Endodermal cell (in vitro differentiated cells): ENCODE data around the gene IFNA10. TPM values are rescaled to one million over a fixed set of nuclear protein-coding genes. Genes with fewer than 3 reads are reported as not detected.
A peak's percentile ranks its signal among the peaks of the same experiment; 100 is the strongest.
"Not testable (repeated sequence)": the region's sequence is repeated elsewhere in the genome, so short reads cannot be mapped to it uniquely, and the experiment has no call there.

Experiments
- DNase-seq: peaks from one replicate; pipeline ENCODE4 v3.0.0-alpha.2; 2017
- H3K27ac ChIP-seq: 2 replicates; pipeline ENCODE4 v1.5.1; 2013; ENCODE audit warnings: mild to moderate bottlenecking, low read depth, low read length, moderate library complexity
- H3K27me3 ChIP-seq: 2 replicates; pipeline ENCODE4 v1.6.1; 2013; ENCODE audit warnings: mild to moderate bottlenecking, low read length, moderate library complexity; ENCODE audit not compliant: insufficient read depth, control insufficient read depth, poor library complexity, severe bottlenecking
- H3K36me3 ChIP-seq: 2 replicates; pipeline ENCODE4 v1.7.0; 2013; ENCODE audit warnings: mild to moderate bottlenecking, low read length, moderate library complexity; ENCODE audit not compliant: control insufficient read depth, insufficient read depth
- H3K4me1 ChIP-seq: one replicate; pipeline ENCODE4 v1.7.0; 2013; ENCODE audit warnings: low read length; ENCODE audit not compliant: control insufficient read depth, insufficient read depth
- H3K4me3 ChIP-seq: 2 replicates; pipeline ENCODE4 v1.5.1; 2013; ENCODE audit warnings: mild to moderate bottlenecking, low read length, moderate library complexity
- H3K9ac ChIP-seq: 2 replicates; pipeline ENCODE4 v1.6.1; 2013; ENCODE audit warnings: mild to moderate bottlenecking, low read length, moderate library complexity; ENCODE audit not compliant: poor library complexity, severe bottlenecking; ENCODE audit errors: extremely low read depth
- H3K9me3 ChIP-seq: 2 replicates; pipeline ENCODE4 v1.6.1; 2013; ENCODE audit warnings: mild to moderate bottlenecking, low read length, moderate library complexity; ENCODE audit not compliant: control insufficient read depth
- H3K27ac Mint-ChIP-seq: 2 replicates; pipeline ENCODE4 v1.8.0; 2020; ENCODE audit warnings: mixed read lengths
- H3K27me3 Mint-ChIP-seq: 2 replicates; pipeline ENCODE4 v1.8.0; 2021; ENCODE audit warnings: mild to moderate bottlenecking, mixed read lengths; ENCODE audit not compliant: insufficient read depth
- H3K36me3 Mint-ChIP-seq: 2 replicates; pipeline ENCODE4 v1.8.0; 2020; ENCODE audit warnings: low read depth, mixed read lengths
- H3K4me1 Mint-ChIP-seq: 2 replicates; pipeline ENCODE4 v1.8.0; 2020; ENCODE audit warnings: mixed read lengths
- H3K4me3 Mint-ChIP-seq: 2 replicates; pipeline ENCODE4 v1.8.0; 2020; ENCODE audit warnings: mild to moderate bottlenecking, moderate library complexity, mixed read lengths
- H3K9me3 Mint-ChIP-seq: 2 replicates; pipeline ENCODE4 v1.8.0; 2020; ENCODE audit warnings: mild to moderate bottlenecking, mixed read lengths
- CTCF ChIP-seq: fragments of 200-600 bp; sonication (generic); conservative IDR thresholded peaks from 2 replicates; pipeline ENCODE4 v1.5.0; 2021; ENCODE audit warnings: antibody characterized with exemption, mild to moderate bottlenecking
- WGBS, 2 experiments: methylation state at CpG; one replicate each; pipeline versions ENCODE4 v1.1.5 to v1.1.7; 2013; ENCODE audit warnings: missing lambda C conversion rate in 2 of 2, mixed read lengths in 1 of 2; ENCODE audit not compliant: insufficient coverage in 1 of 2, insufficient read length in 1 of 2; 5-methylcytosine and 5-hydroxymethylcytosine counted together
- total RNA-seq, 2 donors: library from RNA; stranded (reverse); fragmentation: NEBNext Ultra II Directional in 1 of 2; extraction: Animal tissue kit (Norgen Biotek cat#: 25700) in 1 of 2; gene quantifications; 2 replicates in 1 of 2; 3 replicates in 1 of 2; pipeline ENCODE4 v1.2.1, GENCODE V29; 2021

The IFNA10 gene
- total RNA-seq, 2 donors from 2014 or later, result not detected

DNA sequence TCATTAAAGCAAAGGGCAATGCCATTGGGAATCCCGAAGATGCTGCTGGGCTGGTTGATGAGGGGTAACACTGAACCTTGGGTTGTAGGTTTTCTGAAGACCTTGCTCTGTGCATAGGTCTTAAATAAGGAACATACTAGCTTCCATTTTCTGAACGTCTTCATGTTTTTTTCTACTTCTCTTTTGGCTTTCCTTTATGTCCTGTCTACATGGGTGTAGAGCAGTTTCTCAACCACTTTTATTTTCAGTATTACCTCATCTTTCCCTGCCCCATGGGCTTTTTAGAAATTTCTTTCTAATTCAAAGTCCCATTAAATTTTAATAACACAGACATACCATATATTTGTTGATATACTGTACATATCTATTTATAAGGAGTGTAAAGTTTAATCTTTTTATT is 33.0 kb upstream of the IFNA10 start, which contains the start of gene IFNA14:
IFNA14 (minus strand) TSS at position 95 of the 400 bp plus-strand sequence; CDS start at position 25, 70 bp downstream.
- Mint-ChIP-seq H3K27ac (no peak within 1 kb of the TSS), H3K4me1 (no peaks in the 10 kb centered on the region), H3K36me3 (no peaks in the 10 kb centered on the region), H3K9me3 (no peaks in the 10 kb centered on the region), H3K4me3 (no peak within 1 kb of the TSS), H3K27me3 (peaks cover 65% of the 10 kb centered on the region)
- peaks cover 50% of the 10 kb centered on the region for H3K27me3 ChIP-seq
- H3K4me1 ChIP-seq, result no peaks in the 10 kb centered on the region
- H3K4me3 ChIP-seq, result no peak within 1 kb of the TSS
- no peak within 1 kb of the TSS for H3K9ac ChIP-seq
- TF ChIP-seq CTCF, result no peak
- no peaks in the 10 kb centered on the region for H3K9me3 ChIP-seq
- no peak within 1 kb of the TSS for H3K27ac ChIP-seq
- WGBS, 2 experiments, result 81 to 83% methylated on average over 1 to 2 of the region's 2 CpGs
- DNase-seq, result no peak
- H3K36me3 ChIP-seq, result no peaks in the 10 kb centered on the region

GRCh38 chr9:21236360-21236714 is 29.4 kb upstream of the IFNA10 start:
- not testable (repeated sequence) for H3K4me1 Mint-ChIP-seq, H3K9ac ChIP-seq, H3K36me3 Mint-ChIP-seq, H3K27ac Mint-ChIP-seq, H3K4me3 ChIP-seq, H3K4me3 Mint-ChIP-seq, H3K27ac ChIP-seq, H3K9me3 ChIP-seq, H3K9me3 Mint-ChIP-seq, H3K36me3 ChIP-seq, DNase-seq, H3K4me1 ChIP-seq
- peaks cover 37% of the 10 kb centered on the region for H3K27me3 ChIP-seq
- peaks cover 75% of the 10 kb centered on the region for H3K27me3 Mint-ChIP-seq
- WGBS, 2 experiments, result 74% methylated on average over 1 of the region's 1 CpG; no CpG with 5 or more reads in 1 of the 2 experiments

DNA sequence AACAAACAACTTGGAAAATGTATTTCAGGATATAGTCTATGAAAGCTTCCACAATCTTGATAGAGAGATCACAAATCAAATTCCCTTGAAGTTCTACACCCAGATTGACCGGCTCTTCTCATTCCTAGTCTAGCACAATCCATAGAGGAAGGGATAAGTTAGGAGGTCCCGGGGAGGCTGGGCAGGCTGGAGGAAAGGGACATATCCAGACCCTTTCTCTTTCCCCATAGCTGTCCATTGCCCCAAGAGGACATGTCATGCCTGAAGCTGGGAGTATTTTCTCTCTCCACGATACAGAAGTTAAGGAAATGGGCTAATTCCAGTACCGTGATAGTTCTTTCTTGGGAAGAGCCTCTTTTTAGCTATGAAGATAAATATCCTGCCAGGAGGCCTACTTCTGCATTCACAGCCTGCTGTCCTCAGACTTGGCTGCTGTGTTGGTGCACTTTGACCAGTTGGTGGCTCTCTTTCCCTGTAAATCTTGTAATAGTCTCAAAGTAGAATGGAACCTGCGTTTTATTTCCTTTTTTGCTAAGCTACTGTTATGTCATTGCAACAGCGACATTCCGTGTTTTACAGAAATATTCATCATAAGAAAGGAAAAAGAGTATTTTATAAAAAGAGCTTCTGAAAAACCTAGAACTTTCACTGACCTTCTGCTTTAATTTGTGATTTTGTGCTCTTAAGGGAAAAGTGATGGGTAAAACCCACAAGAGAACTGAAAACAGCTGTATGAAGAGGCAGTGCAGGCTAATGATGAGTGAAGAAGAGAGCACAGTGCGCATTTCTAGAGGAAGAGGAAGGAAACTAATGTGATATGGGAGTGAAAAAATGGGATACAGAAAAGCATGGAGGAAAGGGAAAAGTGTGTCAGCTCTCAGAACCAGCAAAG is 28.8 kb upstream of the IFNA10 start:
- peak; percentile 78 for TF ChIP-seq CTCF
- not testable (repeated sequence) for H3K4me3 ChIP-seq, H3K4me3 Mint-ChIP-seq, H3K27ac Mint-ChIP-seq, H3K9me3 Mint-ChIP-seq, H3K36me3 ChIP-seq, H3K36me3 Mint-ChIP-seq, H3K9ac ChIP-seq, H3K9me3 ChIP-seq, H3K4me1 ChIP-seq, H3K4me1 Mint-ChIP-seq, H3K27ac ChIP-seq
- H3K27me3 Mint-ChIP-seq, result peaks cover 76% of the 10 kb centered on the region
- 18 to 55% methylated on average over 3 to 8 of the region's 8 CpGs for WGBS, 2 experiments
- peaks cover 32% of the 10 kb centered on the region for H3K27me3 ChIP-seq
- peak; percentile 72 for DNase-seq
